H9 (cell line): Measurements from ENCODE around the gene C9orf72. TPM values are rescaled to one million over a fixed set of nuclear protein-coding genes. Genes with fewer than 3 reads are reported as not detected.
A peak's percentile ranks its signal among the peaks of the same experiment; 100 is the strongest.

Source experiments
- DNase-seq: peaks from one replicate; pipeline ENCODE4 v3.0.0-alpha.2; 2017
- H2AFZ ChIP-seq: one replicate; pipeline ENCODE4 v1.6.1; 2013; ENCODE audit warnings: mild to moderate bottlenecking, low read length, control low read depth, moderate library complexity
- H2AK5ac ChIP-seq: 2 replicates; pipeline ENCODE4 v1.6.1; 2013; ENCODE audit warnings: low read length, control low read depth, mixed read lengths; ENCODE audit not compliant: insufficient read length
- H2BK120ac ChIP-seq: one replicate; pipeline ENCODE4 v1.6.1; 2013; ENCODE audit warnings: low read depth, mild to moderate bottlenecking, low read length, control low read depth, inconsistent platforms; ENCODE audit not compliant: poor library complexity, severe bottlenecking
- H2BK12ac ChIP-seq: 2 replicates; pipeline ENCODE4 v1.6.1; 2013; ENCODE audit warnings: low read length, control low read depth, mixed read lengths, low read depth; ENCODE audit not compliant: insufficient read length
- H2BK15ac ChIP-seq: 2 replicates; pipeline ENCODE4 v1.6.1; 2013; ENCODE audit warnings: low read depth, low read length, control low read depth
- H2BK20ac ChIP-seq: one replicate; pipeline ENCODE4 v1.6.1; 2013; ENCODE audit warnings: low read depth, mild to moderate bottlenecking, low read length, control low read depth, inconsistent platforms; ENCODE audit not compliant: poor library complexity, severe bottlenecking
- H2BK5ac ChIP-seq: 2 replicates; pipeline ENCODE4 v1.6.1; 2013; ENCODE audit warnings: low read length, control low read depth, mixed read lengths; ENCODE audit not compliant: insufficient read length
- H3K14ac ChIP-seq: 2 replicates; pipeline ENCODE4 v1.6.1; 2013; ENCODE audit warnings: low read length, control low read depth; ENCODE audit not compliant: insufficient read depth
- H3K18ac ChIP-seq: 2 replicates; pipeline ENCODE4 v1.6.1; 2013; ENCODE audit warnings: low read depth, mild to moderate bottlenecking, mixed read lengths, low read length, control low read depth; ENCODE audit not compliant: insufficient read length
- H3K23ac ChIP-seq: 2 replicates; pipeline ENCODE4 v1.6.1; 2013; ENCODE audit warnings: low read length, control low read depth, mixed read lengths, low read depth; ENCODE audit not compliant: insufficient read length
- H3K23me2 ChIP-seq: 2 replicates; pipeline ENCODE4 v1.6.1; 2013; ENCODE audit warnings: low read depth, mild to moderate bottlenecking, mixed read lengths, low read length, control low read depth; ENCODE audit not compliant: insufficient read length, poor library complexity, severe bottlenecking
- H3K27ac ChIP-seq: 2 replicates; pipeline ENCODE4 v1.5.1; 2013; ENCODE audit warnings: low read length, control low read depth, mixed read lengths, low read depth; ENCODE audit not compliant: insufficient read length
- H3K27me3 ChIP-seq: 2 replicates; pipeline ENCODE4 v1.6.1; 2013; ENCODE audit warnings: low read length, control low read depth, inconsistent platforms; ENCODE audit not compliant: insufficient read depth
- H3K4ac ChIP-seq: 2 replicates; pipeline ENCODE4 v1.6.1; 2013; ENCODE audit warnings: low read depth, mild to moderate bottlenecking, control low read depth, inconsistent platforms, low read length, moderate library complexity
- H3K4me1 ChIP-seq: 2 replicates; pipeline ENCODE4 v1.6.1; 2013; ENCODE audit warnings: low read length, control low read depth, inconsistent platforms; ENCODE audit not compliant: insufficient read depth
- H3K4me2 ChIP-seq: 2 replicates; pipeline ENCODE4 v1.6.1; 2013; ENCODE audit warnings: low read length, control low read depth, mixed read lengths; ENCODE audit not compliant: insufficient read length, insufficient read depth
- H3K56ac ChIP-seq: 2 replicates; pipeline ENCODE4 v1.6.1; 2013; ENCODE audit warnings: low read depth, mild to moderate bottlenecking, mixed read lengths, low read length, control low read depth; ENCODE audit not compliant: insufficient read length
- H3K79me1 ChIP-seq: 2 replicates; pipeline ENCODE4 v1.6.1; 2013; ENCODE audit warnings: low read depth, mild to moderate bottlenecking, moderate library complexity, low read length, control low read depth, inconsistent platforms; ENCODE audit not compliant: insufficient read depth, poor library complexity, severe bottlenecking
- H3K79me2 ChIP-seq: 2 replicates; pipeline ENCODE4 v1.6.1; 2013; ENCODE audit warnings: low read length, control low read depth, inconsistent platforms; ENCODE audit not compliant: insufficient read depth
- H3K9ac ChIP-seq: 2 replicates; pipeline ENCODE4 v1.6.1; 2013; ENCODE audit warnings: low read length, control low read depth, mixed read lengths; ENCODE audit not compliant: insufficient read length; ENCODE audit errors: extremely low read depth
- H3K9me3 ChIP-seq: one replicate; pipeline ENCODE4 v1.6.1; 2013; ENCODE audit warnings: low read depth, low read length, inconsistent platforms; ENCODE audit not compliant: control insufficient read depth
- H3T11ph ChIP-seq: one replicate; pipeline ENCODE4 v1.6.1; 2013; ENCODE audit warnings: mild to moderate bottlenecking, low read length, control low read depth, inconsistent platforms
- H4K20me1 ChIP-seq: one replicate; pipeline ENCODE4 v1.6.1; 2013; ENCODE audit not compliant: control insufficient read depth, insufficient read length, insufficient read depth
- H4K5ac ChIP-seq: 2 replicates; pipeline ENCODE4 v1.6.1; 2013; ENCODE audit warnings: low read depth, mild to moderate bottlenecking, mixed read lengths, low read length, control low read depth; ENCODE audit not compliant: insufficient read length
- H4K8ac ChIP-seq: replicated peaks from 2 replicates; pipeline ENCODE4 v1.6.1; 2013; ENCODE audit warnings: low read length, control low read depth, mixed read lengths, low read depth; ENCODE audit not compliant: insufficient read length
- H4K91ac ChIP-seq: 2 replicates; pipeline ENCODE4 v1.6.1; 2013; ENCODE audit warnings: low read depth, mild to moderate bottlenecking, moderate library complexity, mixed read lengths, low read length, control low read depth; ENCODE audit not compliant: insufficient read length
- H3K27ac Mint-ChIP-seq, 3 experiments: 2 replicates in 2 of 3; 3 replicates in 1 of 3; pipeline ENCODE4 v1.8.0; 2020 to 2021; ENCODE audit warnings: mixed read lengths in 3 of 3, mild to moderate bottlenecking in 1 of 3, moderate library complexity in 1 of 3
- H3K27me3 Mint-ChIP-seq: 2 replicates; pipeline ENCODE4 v1.8.0; 2021; ENCODE audit warnings: low read depth, mild to moderate bottlenecking, moderate library complexity, mixed read lengths
- H3K36me3 Mint-ChIP-seq, 3 experiments: 2 replicates in 2 of 3; 3 replicates in 1 of 3; pipeline ENCODE4 v1.8.0; 2020 to 2021; ENCODE audit warnings: low read depth in 3 of 3, mixed read lengths in 3 of 3; ENCODE audit not compliant: insufficient read depth in 1 of 3
- H3K4me1 Mint-ChIP-seq, 2 experiments: 2 replicates each; pipeline ENCODE4 v1.8.0; 2020; ENCODE audit warnings: mixed read lengths in 2 of 2
- H3K4me3 Mint-ChIP-seq, 2 experiments: 2 replicates in 1 of 2; 3 replicates in 1 of 2; pipeline ENCODE4 v1.8.0; 2020 to 2021; ENCODE audit warnings: mild to moderate bottlenecking in 2 of 2, mixed read lengths in 2 of 2, moderate library complexity in 1 of 2
- H3K9me3 Mint-ChIP-seq, 2 experiments: 2 replicates in 1 of 2; 3 replicates in 1 of 2; pipeline ENCODE4 v1.8.0; 2020; ENCODE audit warnings: mild to moderate bottlenecking in 2 of 2, mixed read lengths in 2 of 2, moderate library complexity in 1 of 2
- WGBS: extraction: QIAGEN DNeasy Blood & Tissue Kit; methylation state at CpG from one replicate; pipeline ENCODE4 v1.1.7; 2013; ENCODE audit warnings: missing lambda C conversion rate, low lambda C conversion rate, mixed read lengths; ENCODE audit not compliant: insufficient read length; ENCODE audit errors: extremely low coverage; 5-methylcytosine and 5-hydroxymethylcytosine counted together
- total RNA-seq: library from RNA; stranded (reverse); gene quantifications from 2 replicates; pipeline ENCODE4 v1.2.1, GENCODE V29; 2021
- TF ChIP-seq, protein P1 (sequence below): fragments of 200-600 bp; sonication (generic); conservative IDR thresholded peaks from 3 replicates; pipeline ENCODE4 v1.8.0; 2021; ENCODE audit warnings: antibody characterized with exemption, mild to moderate bottlenecking

The C9orf72 gene
- total RNA-seq, 1 experiment from 2014 or later, result 17.0 TPM

DNA sequence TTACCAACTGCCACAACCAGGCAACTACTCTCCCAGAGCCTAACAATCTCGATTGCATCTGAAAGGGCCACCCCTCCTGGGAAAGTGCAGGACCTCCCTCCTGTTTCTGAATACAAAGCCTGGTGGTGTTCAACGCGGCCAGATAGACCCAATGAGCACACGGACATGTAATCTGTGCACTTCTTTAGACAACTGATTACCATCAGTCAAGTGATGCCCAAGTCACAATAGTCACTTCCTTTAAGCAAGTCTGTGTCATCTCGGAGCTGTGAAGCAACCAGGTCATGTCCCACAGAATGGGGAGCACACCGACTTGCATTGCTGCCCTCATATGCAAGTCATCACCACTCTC, 739 bp downstream of the C9orf72 start:
- H4K8ac ChIP-seq, result no peak overlapping the region
- H3K4me3 Mint-ChIP-seq, result peak overlapping the region; percentile 88 to 99
- peak overlapping the region; percentile 67 for H3K18ac ChIP-seq
- no peaks in the 10 kb centered on the region for H3K27me3 ChIP-seq
- no peak overlapping the region for H3K23ac ChIP-seq
- no peak overlapping the region for H2BK15ac ChIP-seq
- H3K36me3 Mint-ChIP-seq, result peaks cover 0 to 6% (median 0%) of the 10 kb centered on the region in 3 experiments; a peak in 4 of 7 replicates
- no peaks in the 10 kb centered on the region for H4K20me1 ChIP-seq
- TF ChIP-seq, protein P1, sequence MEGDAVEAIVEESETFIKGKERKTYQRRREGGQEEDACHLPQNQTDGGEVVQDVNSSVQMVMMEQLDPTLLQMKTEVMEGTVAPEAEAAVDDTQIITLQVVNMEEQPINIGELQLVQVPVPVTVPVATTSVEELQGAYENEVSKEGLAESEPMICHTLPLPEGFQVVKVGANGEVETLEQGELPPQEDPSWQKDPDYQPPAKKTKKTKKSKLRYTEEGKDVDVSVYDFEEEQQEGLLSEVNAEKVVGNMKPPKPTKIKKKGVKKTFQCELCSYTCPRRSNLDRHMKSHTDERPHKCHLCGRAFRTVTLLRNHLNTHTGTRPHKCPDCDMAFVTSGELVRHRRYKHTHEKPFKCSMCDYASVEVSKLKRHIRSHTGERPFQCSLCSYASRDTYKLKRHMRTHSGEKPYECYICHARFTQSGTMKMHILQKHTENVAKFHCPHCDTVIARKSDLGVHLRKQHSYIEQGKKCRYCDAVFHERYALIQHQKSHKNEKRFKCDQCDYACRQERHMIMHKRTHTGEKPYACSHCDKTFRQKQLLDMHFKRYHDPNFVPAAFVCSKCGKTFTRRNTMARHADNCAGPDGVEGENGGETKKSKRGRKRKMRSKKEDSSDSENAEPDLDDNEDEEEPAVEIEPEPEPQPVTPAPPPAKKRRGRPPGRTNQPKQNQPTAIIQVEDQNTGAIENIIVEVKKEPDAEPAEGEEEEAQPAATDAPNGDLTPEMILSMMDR, result no peak
- peaks cover 3% of the 10 kb centered on the region in 2 experiments for H3K9me3 Mint-ChIP-seq
- peak overlapping the region; percentile 64 for H3K14ac ChIP-seq
- H2AFZ ChIP-seq, result no peak overlapping the region
- no peak overlapping the region for H3T11ph ChIP-seq
- peak overlapping the region; percentile 75 to 97 (median 90); a peak in 4 of 7 replicates for H3K27ac Mint-ChIP-seq
- H4K91ac ChIP-seq, result no peak overlapping the region
- H3K9me3 ChIP-seq, result no peaks in the 10 kb centered on the region
- H3K27ac ChIP-seq, result peak overlapping the region; percentile 4
- H3K9ac ChIP-seq, result peak overlapping the region; percentile 84
- no peak overlapping the region for H3K56ac ChIP-seq
- H4K5ac ChIP-seq, result peak overlapping the region; percentile 23
- H3K27me3 Mint-ChIP-seq, result peaks cover 7% of the 10 kb centered on the region
- peak overlapping the region; percentile 2 for H2BK5ac ChIP-seq
- H3K79me2 ChIP-seq, result peaks cover 3% of the 10 kb centered on the region; the same call in 1 of the 2 replicates
- H3K79me1 ChIP-seq, result no peaks in the 10 kb centered on the region
- no CpG with 5 or more reads among the region's 6 CpGs for WGBS
- H3K4me1 ChIP-seq, result no peaks in the 10 kb centered on the region
- H3K4ac ChIP-seq, result no peak overlapping the region; the same call in 1 of the 2 replicates
- H2BK20ac ChIP-seq, result no peak overlapping the region
- H2AK5ac ChIP-seq, result no peak overlapping the region
- no peak overlapping the region for H2BK12ac ChIP-seq
- H3K4me1 Mint-ChIP-seq, result peaks cover 19 to 22% of the 10 kb centered on the region in 2 experiments
- H2BK120ac ChIP-seq, result no peak overlapping the region
- peaks cover 8% of the 10 kb centered on the region for H3K23me2 ChIP-seq
- DNase-seq, result no peak
- peak overlapping the region; percentile 97 for H3K4me2 ChIP-seq
